Lung (tissue), 12 donors: ENCODE results near the gene CORO7. TPM values are rescaled to one million over a fixed set of nuclear protein-coding genes. Genes with fewer than 3 reads are reported as not detected.
A peak's percentile ranks its signal among the peaks of the same experiment; 100 is the strongest.

ENCODE experiments used
- ATAC-seq: fragments of 200-7000 bp; cut with Tn5 transposase; one replicate; pipeline ENCODE4 v1.9.1; 2020; ENCODE audit warnings: moderate number of reproducible peaks; ENCODE audit not compliant: insufficient read depth, low FRiP score
- DNase-seq, 3 donors: peaks; one replicate each; pipeline ENCODE4 v3.0.0-alpha.2; 2013 to 2017
- H3K27ac ChIP-seq, 2 donors: one replicate each; pipeline ENCODE4 v1.5.1; 2013; ENCODE audit warnings: mild to moderate bottlenecking in 2 of 2, moderate library complexity in 2 of 2, control low read depth in 1 of 2, inconsistent platforms in 1 of 2, low read depth in 1 of 2, low read length in 1 of 2
- H3K27me3 ChIP-seq, 3 donors: one replicate each; pipeline ENCODE4 v1.5.1; 2013; ENCODE audit warnings: low read length in 2 of 3; ENCODE audit not compliant: control insufficient read depth in 3 of 3, insufficient read depth in 3 of 3
- H3K36me3 ChIP-seq, 4 donors: one replicate each; pipeline ENCODE4 v1.5.1; 2013; ENCODE audit warnings: low read length in 4 of 4, mild to moderate bottlenecking in 1 of 4, moderate library complexity in 1 of 4; ENCODE audit not compliant: control insufficient read depth in 4 of 4, insufficient read depth in 4 of 4
- H3K4me1 ChIP-seq, 5 donors: one replicate each; pipeline ENCODE4 v1.5.1; 2013; ENCODE audit warnings: low read length in 5 of 5, mild to moderate bottlenecking in 2 of 5, moderate library complexity in 1 of 5; ENCODE audit not compliant: control insufficient read depth in 5 of 5, insufficient read depth in 5 of 5
- H3K4me3 ChIP-seq: one replicate; pipeline ENCODE4 v1.5.1; 2013; ENCODE audit warnings: mild to moderate bottlenecking, control low read depth, moderate library complexity
- H3K9ac ChIP-seq, 2 donors: one replicate each; pipeline ENCODE4 v1.5.1; 2013; ENCODE audit warnings: low read length in 2 of 2, control low read depth in 1 of 2; ENCODE audit not compliant: insufficient read depth in 1 of 2
- H3K9me3 ChIP-seq, 4 donors: one replicate each; pipeline ENCODE4 v1.5.1; 2013; ENCODE audit warnings: low read length in 3 of 4, mild to moderate bottlenecking in 1 of 4, moderate library complexity in 1 of 4; ENCODE audit not compliant: control insufficient read depth in 4 of 4, insufficient read depth in 3 of 4
- CTCF ChIP-seq: IDR thresholded peaks from 2 replicates; pipeline ENCODE4 v1.5.1; 2012; ENCODE audit warnings: mild to moderate bottlenecking; ENCODE audit errors: control extremely low read depth, extremely low read depth
- WGBS, 2 donors: extraction: QIAGEN DNeasy Blood & Tissue Kit; methylation state at CpG; one replicate each; pipeline ENCODE4 v1.1.7; 2013; 5-methylcytosine and 5-hydroxymethylcytosine counted together
- polyA plus RNA-seq, 2 donors: library from polyadenylated mRNA; stranded (reverse); fragments of 200-250 nt; gene quantifications; one replicate each; pipeline ENCODE4 v1.2.1, GENCODE V29; 2013
- total RNA-seq, 2 donors: library from RNA; depleted of rRNA in 1 of 2; stranded (reverse); fragments of >200 nt in 1 of 2; gene quantifications; one replicate each; pipeline ENCODE4 v1.2.1, GENCODE V29; 2014 to 2021
- donor health status: control.
- donor health status: control.
- donor health status: Bipolar disorder and iron deficiency.
- donor health status: healthy.
- donor health status: DM: yes; HTN: yes; CAD: no.

Gene CORO7
- total and polyA plus RNA-seq, 4 donors: 27.8 to 86.2 (median 46.1) TPM

DNA sequence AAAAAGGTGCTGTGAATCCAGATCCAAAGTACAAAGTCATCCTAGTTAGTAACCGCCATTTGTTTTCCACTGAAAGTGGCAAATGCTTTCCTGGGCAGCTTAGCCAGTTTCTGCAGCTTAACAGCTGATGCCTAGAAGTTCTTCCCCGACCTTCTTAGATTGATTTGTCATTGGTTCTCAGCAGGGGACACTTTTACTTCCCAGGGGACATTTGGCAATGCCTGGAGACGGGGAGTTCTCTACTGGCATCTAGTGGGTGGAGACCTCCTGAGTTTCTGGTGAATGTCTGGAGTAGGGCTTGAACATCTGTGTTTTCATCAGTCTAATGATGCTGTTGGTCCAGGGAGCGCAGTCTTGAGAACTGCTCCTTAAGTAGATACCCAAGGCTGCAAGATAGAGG lies 16.8 kb upstream of the CORO7 start:
- no peak overlapping the region for H3K9ac ChIP-seq
- H3K27me3 ChIP-seq: no peaks in the 10 kb centered on the region
- 93 to 94% methylated on average over 4 of the region's 4 CpGs for WGBS, 2 donors
- peaks cover 9 to 32% (median 16%) of the 10 kb centered on the region in 4 donors for H3K36me3 ChIP-seq
- no peak for TF ChIP-seq CTCF
- H3K27ac ChIP-seq: no peak overlapping the region
- ATAC-seq (no peak), DNase-seq (no peak)
- H3K9me3 ChIP-seq: no peaks in the 10 kb centered on the region
- no peaks in the 10 kb centered on the region for H3K4me1 ChIP-seq
- H3K4me3 ChIP-seq: no peak overlapping the region

DNA sequence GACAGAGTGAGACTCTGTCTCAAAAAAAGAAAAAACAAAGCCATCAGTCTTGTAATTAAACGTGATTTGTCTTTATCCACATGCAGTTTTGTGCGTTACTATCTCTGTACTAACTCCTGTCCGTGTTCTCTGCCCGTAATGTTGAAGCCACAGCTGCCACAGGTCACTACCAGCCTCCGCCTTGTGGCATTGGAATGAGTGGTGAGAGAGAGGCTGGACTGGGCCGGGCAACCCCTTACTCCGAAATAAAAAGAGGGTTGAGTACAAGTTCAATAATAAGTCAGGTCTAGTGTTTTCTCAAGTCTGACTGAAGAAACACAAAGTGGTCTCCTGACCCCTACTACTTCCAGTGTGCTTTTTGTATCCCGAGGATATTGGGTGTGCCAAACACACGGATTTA lies 14.6 kb upstream of the CORO7 start:
- no peak overlapping the region for H3K9ac ChIP-seq
- H3K4me3 ChIP-seq: no peak overlapping the region
- no peak overlapping the region for H3K27ac ChIP-seq
- no peak for TF ChIP-seq CTCF
- no peak for ATAC-seq
- peaks cover 0 to 10% (median 5%) of the 10 kb centered on the region in 5 donors for H3K4me1 ChIP-seq
- no peaks in the 10 kb centered on the region for H3K9me3 ChIP-seq
- no peak for DNase-seq
- peaks cover 0 to 16% (median 9%) of the 10 kb centered on the region in 4 donors for H3K36me3 ChIP-seq
- no peaks in the 10 kb centered on the region for H3K27me3 ChIP-seq
- 92 to 93% methylated on average over 9 of the region's 9 CpGs for WGBS, 2 donors

DNA sequence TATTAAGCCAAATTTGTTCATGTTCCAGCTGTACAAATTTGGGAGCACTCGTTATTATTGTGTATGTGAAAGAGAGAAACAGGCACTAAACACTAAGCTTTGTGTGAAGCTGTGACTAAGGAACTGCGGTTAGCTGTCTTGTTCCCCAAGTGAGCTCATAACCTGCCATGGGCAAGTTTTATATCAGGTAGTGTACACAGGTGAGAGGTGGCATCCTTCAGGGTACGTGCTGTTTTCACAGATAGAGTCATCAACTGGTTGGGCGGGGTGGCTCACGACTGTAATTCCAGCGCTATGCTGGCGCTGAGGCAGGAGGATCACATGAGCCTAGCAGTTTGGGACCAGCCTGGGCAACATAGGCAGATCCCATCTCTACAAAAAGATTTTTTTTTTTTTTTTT lies 12.1 kb upstream of the CORO7 start:
- Histone ChIP-seq H3K27ac (no peak overlapping the region), H3K9ac (no peak overlapping the region), H3K4me3 (no peak overlapping the region), H3K4me1 (peaks cover 0 to 15% (median 7%) of the 10 kb centered on the region in 5 donors), H3K36me3 (peaks cover 0 to 9% (median 4%) of the 10 kb centered on the region in 4 donors), H3K9me3 (no peaks in the 10 kb centered on the region), H3K27me3 (no peaks in the 10 kb centered on the region)
- WGBS, 2 donors: 96 to 99% methylated on average over 7 of the region's 7 CpGs
- DNase-seq (no peak), ATAC-seq (no peak)
- no peak for TF ChIP-seq CTCF

DNA sequence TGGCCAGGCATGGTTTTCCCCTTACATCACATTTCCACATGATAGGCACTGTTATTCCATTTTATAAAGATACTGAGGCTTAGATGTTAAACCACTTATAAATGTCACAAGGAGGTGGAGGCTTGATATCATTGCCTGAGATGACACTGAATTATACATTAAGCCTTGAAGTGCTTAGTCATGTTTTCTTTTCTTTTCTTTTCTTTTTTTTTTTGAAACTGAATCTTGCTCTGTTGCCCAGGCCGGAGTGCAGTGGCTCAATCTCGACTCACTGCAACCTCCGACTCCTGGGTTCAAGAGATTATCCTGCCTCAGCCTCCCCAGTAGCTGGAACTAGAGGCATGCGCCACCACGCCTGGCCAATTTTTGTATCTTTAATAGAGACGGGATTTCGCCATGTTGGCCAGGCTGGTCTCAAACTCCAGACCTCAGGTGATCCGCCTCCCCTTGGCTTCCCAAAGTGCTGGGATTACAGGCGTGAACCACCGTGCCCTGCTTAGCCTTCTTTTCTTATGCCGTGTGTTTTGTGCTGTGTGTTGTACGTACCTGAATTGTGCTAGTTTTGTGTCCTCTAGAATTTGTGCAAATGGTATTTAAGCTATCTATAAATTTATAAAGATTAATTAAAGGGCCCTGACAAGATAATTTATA lies 10.5 kb upstream of the CORO7 start:
- no peaks in the 10 kb centered on the region for H3K27me3 ChIP-seq
- peaks cover 0 to 15% (median 7%) of the 10 kb centered on the region in 5 donors for H3K4me1 ChIP-seq
- H3K9me3 ChIP-seq: no peaks in the 10 kb centered on the region
- H3K4me3 ChIP-seq: no peak overlapping the region
- ATAC-seq (no peak), DNase-seq (no peak)
- no peak overlapping the region for H3K27ac ChIP-seq
- H3K36me3 ChIP-seq: peaks cover 0 to 8% (median 3%) of the 10 kb centered on the region in 4 donors
- TF ChIP-seq CTCF: no peak
- peak overlapping the region in 1 of 2 donors; percentile 82 for H3K9ac ChIP-seq
- WGBS, 2 donors: 92 to 93% methylated on average over 12 of the region's 12 CpGs
